DOHH2 (cell line): ENCODE measurements around the gene FBXL13.

Experiments used
- H3F3A ChIP-seq: fragments of 200-600 bp; sonication (generic), shearing (Covaris generic); 2 replicates; pipeline ENCODE4 v1.6.0; 2016; ENCODE audit warnings: antibody characterized with exemption, mild to moderate bottlenecking; ENCODE audit not compliant: control insufficient read depth, insufficient read depth
- H3K27ac ChIP-seq: fragments of 200-600 bp; sonication (generic); 2 replicates; pipeline ENCODE4 v1.5.1; 2014; ENCODE audit warnings: low read depth, mild to moderate bottlenecking, low read length, moderate library complexity
- H3K27me3 ChIP-seq: fragments of 200-600 bp; sonication (generic); 2 replicates; pipeline ENCODE4 v1.6.1; 2014; ENCODE audit warnings: mild to moderate bottlenecking, low read length, mixed read lengths; ENCODE audit not compliant: control insufficient read depth
- H3K36me3 ChIP-seq: fragments of 200-600 bp; sonication (generic); 2 replicates; pipeline ENCODE4 v1.6.1; 2014; ENCODE audit warnings: mild to moderate bottlenecking, low read length, moderate library complexity, mixed read lengths; ENCODE audit not compliant: control insufficient read depth
- H3K4me1 ChIP-seq: fragments of 200-600 bp; sonication (generic); 2 replicates; pipeline ENCODE4 v1.6.1; 2014; ENCODE audit warnings: mild to moderate bottlenecking, low read length, mixed read lengths; ENCODE audit not compliant: control insufficient read depth
- H3K4me2 ChIP-seq: fragments of 200-600 bp; sonication (generic); 2 replicates; pipeline ENCODE4 v1.6.0; 2014; ENCODE audit warnings: mild to moderate bottlenecking, low read length, moderate library complexity
- H3K4me3 ChIP-seq: fragments of 200-600 bp; sonication (generic); 2 replicates; pipeline ENCODE4 v1.5.1; 2014; ENCODE audit warnings: mild to moderate bottlenecking, low read length, mixed read lengths
- H3K79me2 ChIP-seq: fragments of 200-600 bp; sonication (generic); 2 replicates; pipeline ENCODE4 v1.6.1; 2014; ENCODE audit warnings: mild to moderate bottlenecking, low read length, mixed read lengths; ENCODE audit not compliant: control insufficient read depth
- H3K9me2 ChIP-seq: fragments of 200-600 bp; sonication (generic); replicated peaks from 2 replicates; pipeline ENCODE4 v1.6.1; 2014; ENCODE audit warnings: mild to moderate bottlenecking, low read length, mixed read lengths; ENCODE audit not compliant: control insufficient read depth
- H3K9me3 ChIP-seq: fragments of 200-600 bp; sonication (generic); 2 replicates; pipeline ENCODE4 v1.6.1; 2014; ENCODE audit warnings: antibody characterized with exemption, low read length, mixed read lengths; ENCODE audit not compliant: control insufficient read depth, insufficient read depth
- H4K20me1 ChIP-seq: fragments of 200-600 bp; sonication (generic); 2 replicates; pipeline ENCODE4 v1.6.0; 2014; ENCODE audit warnings: low read depth, mild to moderate bottlenecking, antibody characterized with exemption, low read length, moderate library complexity; ENCODE audit not compliant: control insufficient read depth, insufficient read depth
- EZH2phosphoT487 ChIP-seq: fragments of 200-600 bp; sonication (generic); IDR thresholded peaks from 2 replicates; pipeline ENCODE4 v1.6.1; 2017; ENCODE audit warnings: borderline replicate concordance, mild to moderate bottlenecking, antibody characterized with exemption, low read length, moderate library complexity, mixed read lengths
- TF ChIP-seq, protein P1 (sequence below): fragments of 200-600 bp; sonication (generic); IDR thresholded peaks from one replicate; pipeline ENCODE4 v1.5.1; 2014; ENCODE audit warnings: antibody characterized with exemption, mild to moderate bottlenecking, low read depth, low read length; ENCODE audit not compliant: poor library complexity, severe bottlenecking

The FBXL13 gene

GRCh38 chr7:102918845-102919244 is 155.8 kb downstream of the FBXL13 start:
- TF ChIP-seq EZH2phosphoT487 = no peak
- TF ChIP-seq, protein P1, sequence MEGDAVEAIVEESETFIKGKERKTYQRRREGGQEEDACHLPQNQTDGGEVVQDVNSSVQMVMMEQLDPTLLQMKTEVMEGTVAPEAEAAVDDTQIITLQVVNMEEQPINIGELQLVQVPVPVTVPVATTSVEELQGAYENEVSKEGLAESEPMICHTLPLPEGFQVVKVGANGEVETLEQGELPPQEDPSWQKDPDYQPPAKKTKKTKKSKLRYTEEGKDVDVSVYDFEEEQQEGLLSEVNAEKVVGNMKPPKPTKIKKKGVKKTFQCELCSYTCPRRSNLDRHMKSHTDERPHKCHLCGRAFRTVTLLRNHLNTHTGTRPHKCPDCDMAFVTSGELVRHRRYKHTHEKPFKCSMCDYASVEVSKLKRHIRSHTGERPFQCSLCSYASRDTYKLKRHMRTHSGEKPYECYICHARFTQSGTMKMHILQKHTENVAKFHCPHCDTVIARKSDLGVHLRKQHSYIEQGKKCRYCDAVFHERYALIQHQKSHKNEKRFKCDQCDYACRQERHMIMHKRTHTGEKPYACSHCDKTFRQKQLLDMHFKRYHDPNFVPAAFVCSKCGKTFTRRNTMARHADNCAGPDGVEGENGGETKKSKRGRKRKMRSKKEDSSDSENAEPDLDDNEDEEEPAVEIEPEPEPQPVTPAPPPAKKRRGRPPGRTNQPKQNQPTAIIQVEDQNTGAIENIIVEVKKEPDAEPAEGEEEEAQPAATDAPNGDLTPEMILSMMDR = no peak
- Histone ChIP-seq H4K20me1 (no peaks in the 10 kb centered on the region), H3K4me3 (no peak overlapping the region), H3K27ac (no peak overlapping the region), H3K9me3 (no peaks in the 10 kb centered on the region), H3F3A (no peaks in the 10 kb centered on the region), H3K36me3 (no peaks in the 10 kb centered on the region), H3K4me1 (peaks cover 5% of the 10 kb centered on the region), H3K4me2 (no peak overlapping the region), H3K27me3 (no peaks in the 10 kb centered on the region), H3K79me2 (no peaks in the 10 kb centered on the region), H3K9me2 (no peaks in the 10 kb centered on the region)

- Histone ChIP-seq H3K4me1 (peaks cover 17% of the 10 kb centered on the region), H3K9me3 (no peaks in the 10 kb centered on the region), H4K20me1 (no peaks in the 10 kb centered on the region), H3K27ac (no peak overlapping the region), H3K36me3 (no peaks in the 10 kb centered on the region), H3F3A (no peaks in the 10 kb centered on the region), H3K4me3 (no peak overlapping the region), H3K4me2 (no peak overlapping the region), H3K27me3 (no peaks in the 10 kb centered on the region), H3K9me2 (no peaks in the 10 kb centered on the region), H3K79me2 (no peaks in the 10 kb centered on the region)
- TF ChIP-seq, protein P1 = no peak
- TF ChIP-seq EZH2phosphoT487 = no peak
Observed at GRCh38 chr7:102917436-102918353, 156.9 kb downstream of the FBXL13 start.

DNA sequence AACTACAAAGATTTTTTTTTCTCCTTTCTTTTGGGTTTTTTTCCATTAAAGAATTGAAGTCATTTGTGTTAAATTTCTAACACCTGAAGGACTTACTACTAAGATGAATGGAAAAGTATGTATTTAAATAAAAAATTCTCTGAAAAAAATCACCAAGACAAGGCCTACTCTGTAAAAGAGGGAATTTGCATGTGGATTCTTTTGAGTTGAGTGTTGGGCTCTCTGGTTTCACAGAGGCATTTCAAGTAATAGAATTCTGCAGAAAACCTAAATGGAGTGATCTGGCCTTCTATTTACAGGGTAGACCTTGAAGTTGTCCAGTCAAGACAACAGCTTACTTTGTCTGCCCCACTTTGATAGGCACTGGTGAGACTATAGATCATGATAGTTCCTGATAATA is 157.7 kb downstream of the FBXL13 start:
- Histone ChIP-seq H3K36me3 (no peaks in the 10 kb centered on the region), H3K27ac (no peak overlapping the region)
- no peak for TF ChIP-seq EZH2phosphoT487
- TF ChIP-seq, protein P1 = no peak

More for the DNA sequence above, 157.7 kb downstream of the FBXL13 start:
- H3K27me3 ChIP-seq = no peaks in the 10 kb centered on the region
- H4K20me1 ChIP-seq = no peaks in the 10 kb centered on the region
- H3K4me1 ChIP-seq = peaks cover 18% of the 10 kb centered on the region
- no peaks in the 10 kb centered on the region for H3F3A ChIP-seq
- no peak overlapping the region for H3K4me2 ChIP-seq
- no peaks in the 10 kb centered on the region for H3K79me2 ChIP-seq
- no peak overlapping the region for H3K4me3 ChIP-seq
- no peaks in the 10 kb centered on the region for H3K9me3 ChIP-seq
- no peaks in the 10 kb centered on the region for H3K9me2 ChIP-seq
